ENCODE data around the gene KCNN3. TPM values are rescaled to one million over a fixed set of nuclear protein-coding genes. Genes with fewer than 3 reads are reported as not detected.
A peak's percentile ranks its signal among the peaks of the same experiment; 100 is the strongest.

Gene KCNN3
- total RNA-seq, 4 donors from 2014 or later, result 3.6 to 17.0 (median 12.4) TPM

GRCh38 chr1:154813846-154814505 is 56.1 kb downstream of the KCNN3 start:
- TF ChIP-seq EP300 (IDR thresholded peaks at IDR 0.05) (no peak), CTCF (IDR thresholded peaks at IDR 0.05) (no peak), POLR2AphosphoS5 (IDR thresholded peaks at IDR 0.05) (no peak), POLR2A (IDR thresholded peaks at IDR 0.05; ENCODE audit: low read depth) (no peak)
- peaks cover 10 to 32% (median 27%) of the 10 kb centered on the region in 4 donors for H3K4me1 ChIP-seq
- no peaks in the 10 kb centered on the region for H3K9me3 ChIP-seq
- no peak for DNase-seq (ENCODE audit: extremely low spot score)
- 79% methylated on average over 8 of the region's 8 CpGs for WGBS
- H3K27me3 ChIP-seq, result no peaks in the 10 kb centered on the region
- no peaks in the 10 kb centered on the region for H3K36me3 ChIP-seq
- intact Hi-C loops (cut with DNase I), result no loop called here
- H3K4me3 ChIP-seq, result no peak overlapping the region
- H3K27ac ChIP-seq (replicated peaks in 1 of 4), result peak overlapping the region in 1 of 4 donors; percentile 50

DNA sequence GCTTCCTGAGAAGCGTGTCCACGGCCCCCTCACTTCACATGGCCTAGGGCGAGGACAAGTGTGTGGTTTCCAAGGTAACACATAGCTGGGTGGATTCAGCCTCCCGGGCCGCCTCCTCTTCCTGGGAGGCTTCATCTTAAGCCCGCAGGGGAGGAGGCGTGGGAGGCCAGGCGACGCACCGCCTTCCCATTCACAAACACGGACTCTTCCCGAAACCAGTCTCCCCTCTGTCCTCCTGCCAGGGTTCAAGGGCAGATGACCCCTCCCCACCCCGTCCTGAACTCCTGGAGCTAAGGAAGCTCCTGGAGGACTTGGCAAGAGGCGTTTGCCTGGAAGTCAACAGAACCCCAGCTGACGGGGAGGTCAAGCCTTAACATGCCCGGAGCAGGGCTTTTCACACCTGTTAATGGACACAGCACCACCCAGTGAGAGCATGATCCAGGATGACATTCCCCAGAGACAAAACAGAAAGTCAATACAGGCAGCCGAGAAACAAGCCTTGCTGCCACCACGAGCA is 56.7 kb downstream of the KCNN3 start:
- Histone ChIP-seq H3K36me3 (no peaks in the 10 kb centered on the region), H3K4me3 (no peak overlapping the region), H3K4me1 (peaks cover 10 to 37% (median 27%) of the 10 kb centered on the region in 4 donors), H3K27ac (replicated peaks in 1 of 4) (peak overlapping the region in 1 of 4 donors; percentile 50), H3K27me3 (no peaks in the 10 kb centered on the region), H3K9me3 (no peaks in the 10 kb centered on the region)
- intact Hi-C loops (cut with DNase I), result no loop called here
- 50% methylated on average over 18 of the region's 18 CpGs for WGBS
- no peak for TF ChIP-seq POLR2A (IDR thresholded peaks at IDR 0.05; ENCODE audit: low read depth)
- no peak for TF ChIP-seq CTCF (IDR thresholded peaks at IDR 0.05)
- TF ChIP-seq POLR2AphosphoS5 (IDR thresholded peaks at IDR 0.05), result no peak
- TF ChIP-seq EP300 (IDR thresholded peaks at IDR 0.05), result no peak
- DNase-seq (ENCODE audit: extremely low spot score), result no peak

DNA sequence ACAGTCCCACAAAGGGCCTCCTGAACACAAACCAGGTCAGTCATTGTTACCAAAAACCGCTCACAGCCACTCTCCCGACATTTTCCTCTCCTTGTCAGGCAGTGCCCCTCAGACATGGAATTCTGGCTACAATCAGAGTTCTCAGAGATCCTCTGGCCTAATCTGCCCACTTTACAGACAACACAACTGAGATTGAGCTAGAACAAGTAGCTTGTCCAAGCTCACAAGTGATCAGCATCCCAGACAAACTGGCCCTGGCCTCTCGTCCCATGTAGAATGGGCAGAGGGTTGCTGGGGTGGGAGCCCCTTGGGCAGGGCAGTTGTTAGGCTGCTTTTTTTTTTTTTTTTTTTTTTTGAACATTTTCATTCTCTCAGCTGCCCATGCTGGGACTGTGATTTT is 57.2 kb downstream of the KCNN3 start:
- Histone ChIP-seq H3K27ac (replicated peaks in 1 of 4) (peak overlapping the region in 1 of 4 donors; percentile 50), H3K36me3 (no peaks in the 10 kb centered on the region), H3K4me3 (no peak overlapping the region), H3K27me3 (no peaks in the 10 kb centered on the region), H3K9me3 (no peaks in the 10 kb centered on the region), H3K4me1 (peaks cover 10 to 42% (median 29%) of the 10 kb centered on the region in 4 donors)
- no peak for DNase-seq (ENCODE audit: extremely low spot score)
- TF ChIP-seq EP300 (IDR thresholded peaks at IDR 0.05) (no peak), POLR2AphosphoS5 (IDR thresholded peaks at IDR 0.05) (no peak), CTCF (IDR thresholded peaks at IDR 0.05) (no peak), POLR2A (IDR thresholded peaks at IDR 0.05; ENCODE audit: low read depth) (no peak)
- 85% methylated on average over 3 of the region's 3 CpGs for WGBS
- intact Hi-C loops (cut with DNase I), result no loop called here

GRCh38 chr1:154810571-154810970 is 59.5 kb downstream of the KCNN3 start:
- DNase-seq (ENCODE audit: extremely low spot score), result no peak
- peak overlapping the region in 1 of 4 donors; percentile 25 for H3K27ac ChIP-seq (replicated peaks in 1 of 4)
- H3K4me3 ChIP-seq, result no peak overlapping the region
- H3K36me3 ChIP-seq, result no peaks in the 10 kb centered on the region
- peaks cover 13 to 49% (median 37%) of the 10 kb centered on the region in 4 donors for H3K4me1 ChIP-seq
- no peaks in the 10 kb centered on the region for H3K9me3 ChIP-seq
- no peaks in the 10 kb centered on the region for H3K27me3 ChIP-seq
- WGBS, result 80% methylated on average over 1 of the region's 1 CpG
- intact Hi-C loops (cut with DNase I), result no loop called here
- no peak for TF ChIP-seq CTCF (IDR thresholded peaks at IDR 0.05)
- TF ChIP-seq POLR2A (IDR thresholded peaks at IDR 0.05; ENCODE audit: low read depth), result no peak
- no peak for TF ChIP-seq POLR2AphosphoS5 (IDR thresholded peaks at IDR 0.05)
- no peak for TF ChIP-seq EP300 (IDR thresholded peaks at IDR 0.05)

Measured in esophagus muscularis mucosa (tissue), 4 donors.